Neural cell (in vitro differentiated cells): ENCODE data around the gene NECTIN1. TPM values are rescaled to one million over a fixed set of nuclear protein-coding genes. Genes with fewer than 3 reads are reported as not detected.

ENCODE experiments used
- H2AFZ ChIP-seq: fragments of 200-600, 300-800 bp; sonication (generic), shearing (Covaris generic); 2 replicates; pipeline ENCODE4 v1.6.0; 2014; ENCODE audit warnings: low read depth, mild to moderate bottlenecking, antibody characterized with exemption, low read length, moderate library complexity
- H3F3A ChIP-seq: fragments of 200-600 bp; shearing (Covaris generic); 2 replicates; pipeline ENCODE4 v1.6.1; 2016; ENCODE audit warnings: mild to moderate bottlenecking, moderate library complexity, mixed read lengths, antibody characterized with exemption, low read length; ENCODE audit not compliant: insufficient read depth, poor library complexity, severe bottlenecking
- H3K27ac ChIP-seq: fragments of 200-600, 300-800 bp; sonication (generic), shearing (Covaris generic); 2 replicates; pipeline ENCODE4 v1.5.1; 2014; ENCODE audit warnings: mild to moderate bottlenecking, low read length, moderate library complexity
- H3K27me3 ChIP-seq: fragments of 300-800, 200-600 bp; sonication (generic), shearing (Covaris generic); 2 replicates; pipeline ENCODE4 v1.6.0; 2014; ENCODE audit warnings: mild to moderate bottlenecking, low read depth, low read length, moderate library complexity; ENCODE audit not compliant: insufficient read depth
- H3K36me3 ChIP-seq: fragments of 300-800, 200-600 bp; sonication (generic), shearing (Covaris generic); 2 replicates; pipeline ENCODE4 v1.5.1; 2014; ENCODE audit warnings: mild to moderate bottlenecking, antibody characterized with exemption, low read length, moderate library complexity; ENCODE audit not compliant: insufficient read depth
- H3K4me2 ChIP-seq: fragments of 300-800, 200-600 bp; sonication (generic), shearing (Covaris generic); 2 replicates; pipeline ENCODE4 v1.6.0; 2014; ENCODE audit warnings: mild to moderate bottlenecking, low read length
- H3K4me3 ChIP-seq: fragments of 300-800, 200-600 bp; sonication (generic), shearing (Covaris generic); 2 replicates; pipeline ENCODE4 v1.5.1; 2014; ENCODE audit warnings: mild to moderate bottlenecking, low read length, moderate library complexity
- H3K79me2 ChIP-seq: fragments of 200-600 bp; shearing (Covaris generic); replicated peaks from 2 replicates; pipeline ENCODE4 v1.6.0; 2014; ENCODE audit warnings: mild to moderate bottlenecking, low read length, moderate library complexity; ENCODE audit not compliant: insufficient read depth
- H3K9ac ChIP-seq: fragments of 300-800, 200-600 bp; sonication (generic), shearing (Covaris generic); 2 replicates; pipeline ENCODE4 v1.6.1; 2016; ENCODE audit warnings: mild to moderate bottlenecking, low read length, mixed read lengths
- H3K9me2 ChIP-seq: fragments of 200-600 bp; shearing (Covaris generic); 2 replicates; pipeline ENCODE4 v1.6.1; 2016; ENCODE audit warnings: mild to moderate bottlenecking, low read length, mixed read lengths; ENCODE audit not compliant: insufficient read depth
- H3K9me3 ChIP-seq: fragments of 200-600, 300-800 bp; sonication (generic), shearing (Covaris generic); 2 replicates; pipeline ENCODE4 v1.6.1; 2016; ENCODE audit warnings: mild to moderate bottlenecking, mixed run types, low read length, moderate library complexity, mixed read lengths
- H4K20me1 ChIP-seq: fragments of 200-600 bp; shearing (Covaris generic); 2 replicates; pipeline ENCODE4 v1.6.1; 2016; ENCODE audit warnings: mild to moderate bottlenecking, mixed run types; ENCODE audit not compliant: insufficient read depth
- EP300 ChIP-seq: fragments of 450-650 bp; conservative IDR thresholded peaks from 2 replicates; pipeline ENCODE4 v1.6.1; 2014; ENCODE audit warnings: antibody characterized with exemption, mild to moderate bottlenecking, moderate library complexity; ENCODE audit not compliant: poor library complexity, severe bottlenecking
- EZH2 ChIP-seq: fragments of 200-600, 300-800 bp; shearing (Covaris generic), sonication (generic); IDR thresholded peaks from 2 replicates; pipeline ENCODE4 v1.6.1; 2014; ENCODE audit warnings: antibody characterized with exemption, low read length, borderline replicate concordance, mild to moderate bottlenecking; ENCODE audit not compliant: insufficient read depth, poor library complexity, severe bottlenecking
- MXI1 ChIP-seq: fragments of 450-650 bp; conservative IDR thresholded peaks from 2 replicates; pipeline ENCODE4 v1.6.1; 2014; ENCODE audit warnings: antibody characterized with exemption, mild to moderate bottlenecking; ENCODE audit not compliant: poor library complexity, severe bottlenecking
- POLR2AphosphoS5 ChIP-seq: IDR thresholded peaks from 2 replicates; pipeline ENCODE4 v1.6.1; 2012
- RAD21 ChIP-seq: fragments of 450-650 bp; conservative IDR thresholded peaks from 2 replicates; pipeline ENCODE4 v1.6.1; 2014; ENCODE audit warnings: antibody characterized with exemption, mild to moderate bottlenecking, moderate library complexity
- SMC3 ChIP-seq: fragments of 450-650 bp; conservative IDR thresholded peaks from 2 replicates; pipeline ENCODE4 v1.6.1; 2014; ENCODE audit warnings: antibody characterized with exemption, mild to moderate bottlenecking, moderate library complexity; ENCODE audit not compliant: poor library complexity
- TAF1 ChIP-seq: IDR thresholded peaks from 2 replicates; pipeline ENCODE4 v1.6.1; 2012; ENCODE audit warnings: low read depth
- polyA plus RNA-seq: library from polyadenylated mRNA; depleted of rRNA; stranded (reverse); fragments of >200 nt; gene quantifications from 2 replicates; pipeline ENCODE4 v1.2.3, GENCODE V29; 2014
- TF ChIP-seq, protein P1 (sequence below): fragments of 450-650 bp; IDR thresholded peaks from 2 replicates; pipeline ENCODE4 v1.5.1; 2014; ENCODE audit warnings: antibody characterized with exemption, mild to moderate bottlenecking, moderate library complexity; ENCODE audit not compliant: poor library complexity, severe bottlenecking
- TF ChIP-seq, protein P2 (sequence below): IDR thresholded peaks from 2 replicates; pipeline ENCODE4 v1.6.1; 2012; ENCODE audit warnings: borderline replicate concordance

The NECTIN1 gene
- polyA plus RNA-seq, 1 donor from 2014 or later, result 5.6 TPM

DNA sequence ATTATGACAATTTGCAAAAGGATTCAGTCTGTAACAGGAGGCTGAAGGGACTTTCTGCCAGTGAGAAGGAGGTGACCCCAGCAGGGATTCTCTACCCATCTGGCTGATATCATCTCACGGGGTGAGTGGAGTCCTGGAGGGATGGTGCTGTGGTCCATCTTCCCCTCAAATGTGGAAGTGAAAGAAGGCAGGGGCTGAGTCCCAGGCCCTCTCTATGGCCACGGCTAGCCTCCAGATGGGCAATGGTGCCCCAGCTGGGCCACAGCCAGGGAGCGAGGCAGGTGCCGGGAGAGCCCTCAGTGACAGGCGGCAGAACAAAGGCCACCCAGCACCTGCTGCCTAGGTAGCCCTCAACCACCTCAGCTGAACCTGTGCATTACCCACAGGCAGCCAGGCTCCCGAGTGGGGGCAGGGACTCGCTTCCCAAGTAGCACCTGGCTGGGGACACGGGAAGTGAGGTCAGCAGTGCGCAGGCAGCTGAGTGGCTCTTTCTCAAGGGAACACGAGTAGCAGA, 6.7 kb downstream of the NECTIN1 start:
- TF ChIP-seq, protein P1, sequence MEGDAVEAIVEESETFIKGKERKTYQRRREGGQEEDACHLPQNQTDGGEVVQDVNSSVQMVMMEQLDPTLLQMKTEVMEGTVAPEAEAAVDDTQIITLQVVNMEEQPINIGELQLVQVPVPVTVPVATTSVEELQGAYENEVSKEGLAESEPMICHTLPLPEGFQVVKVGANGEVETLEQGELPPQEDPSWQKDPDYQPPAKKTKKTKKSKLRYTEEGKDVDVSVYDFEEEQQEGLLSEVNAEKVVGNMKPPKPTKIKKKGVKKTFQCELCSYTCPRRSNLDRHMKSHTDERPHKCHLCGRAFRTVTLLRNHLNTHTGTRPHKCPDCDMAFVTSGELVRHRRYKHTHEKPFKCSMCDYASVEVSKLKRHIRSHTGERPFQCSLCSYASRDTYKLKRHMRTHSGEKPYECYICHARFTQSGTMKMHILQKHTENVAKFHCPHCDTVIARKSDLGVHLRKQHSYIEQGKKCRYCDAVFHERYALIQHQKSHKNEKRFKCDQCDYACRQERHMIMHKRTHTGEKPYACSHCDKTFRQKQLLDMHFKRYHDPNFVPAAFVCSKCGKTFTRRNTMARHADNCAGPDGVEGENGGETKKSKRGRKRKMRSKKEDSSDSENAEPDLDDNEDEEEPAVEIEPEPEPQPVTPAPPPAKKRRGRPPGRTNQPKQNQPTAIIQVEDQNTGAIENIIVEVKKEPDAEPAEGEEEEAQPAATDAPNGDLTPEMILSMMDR, result no peak
- TF ChIP-seq, protein P2, sequence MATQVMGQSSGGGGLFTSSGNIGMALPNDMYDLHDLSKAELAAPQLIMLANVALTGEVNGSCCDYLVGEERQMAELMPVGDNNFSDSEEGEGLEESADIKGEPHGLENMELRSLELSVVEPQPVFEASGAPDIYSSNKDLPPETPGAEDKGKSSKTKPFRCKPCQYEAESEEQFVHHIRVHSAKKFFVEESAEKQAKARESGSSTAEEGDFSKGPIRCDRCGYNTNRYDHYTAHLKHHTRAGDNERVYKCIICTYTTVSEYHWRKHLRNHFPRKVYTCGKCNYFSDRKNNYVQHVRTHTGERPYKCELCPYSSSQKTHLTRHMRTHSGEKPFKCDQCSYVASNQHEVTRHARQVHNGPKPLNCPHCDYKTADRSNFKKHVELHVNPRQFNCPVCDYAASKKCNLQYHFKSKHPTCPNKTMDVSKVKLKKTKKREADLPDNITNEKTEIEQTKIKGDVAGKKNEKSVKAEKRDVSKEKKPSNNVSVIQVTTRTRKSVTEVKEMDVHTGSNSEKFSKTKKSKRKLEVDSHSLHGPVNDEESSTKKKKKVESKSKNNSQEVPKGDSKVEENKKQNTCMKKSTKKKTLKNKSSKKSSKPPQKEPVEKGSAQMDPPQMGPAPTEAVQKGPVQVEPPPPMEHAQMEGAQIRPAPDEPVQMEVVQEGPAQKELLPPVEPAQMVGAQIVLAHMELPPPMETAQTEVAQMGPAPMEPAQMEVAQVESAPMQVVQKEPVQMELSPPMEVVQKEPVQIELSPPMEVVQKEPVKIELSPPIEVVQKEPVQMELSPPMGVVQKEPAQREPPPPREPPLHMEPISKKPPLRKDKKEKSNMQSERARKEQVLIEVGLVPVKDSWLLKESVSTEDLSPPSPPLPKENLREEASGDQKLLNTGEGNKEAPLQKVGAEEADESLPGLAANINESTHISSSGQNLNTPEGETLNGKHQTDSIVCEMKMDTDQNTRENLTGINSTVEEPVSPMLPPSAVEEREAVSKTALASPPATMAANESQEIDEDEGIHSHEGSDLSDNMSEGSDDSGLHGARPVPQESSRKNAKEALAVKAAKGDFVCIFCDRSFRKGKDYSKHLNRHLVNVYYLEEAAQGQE, result no peak
- no peak for TF ChIP-seq RAD21
- TF ChIP-seq POLR2AphosphoS5, result no peak
- TF ChIP-seq SMC3, result no peak
- TF ChIP-seq TAF1, result no peak
- no peak for TF ChIP-seq EP300
- no peak for TF ChIP-seq EZH2
- no peak for TF ChIP-seq MXI1
- H3K36me3 ChIP-seq, result no peaks in the 10 kb centered on the region
- no peaks in the 10 kb centered on the region for H4K20me1 ChIP-seq
- no peaks in the 10 kb centered on the region for H3K9me2 ChIP-seq
- no peak overlapping the region for H2AFZ ChIP-seq
- no peaks in the 10 kb centered on the region for H3K9me3 ChIP-seq
- H3K4me3 ChIP-seq, result no peak overlapping the region
- no peaks in the 10 kb centered on the region for H3K27me3 ChIP-seq
- no peak overlapping the region for H3K4me2 ChIP-seq
- H3K27ac ChIP-seq, result no peak overlapping the region
- H3K79me2 ChIP-seq, result peaks cover 61% of the 10 kb centered on the region
- H3K9ac ChIP-seq, result no peak overlapping the region
- no peaks in the 10 kb centered on the region for H3F3A ChIP-seq

DNA sequence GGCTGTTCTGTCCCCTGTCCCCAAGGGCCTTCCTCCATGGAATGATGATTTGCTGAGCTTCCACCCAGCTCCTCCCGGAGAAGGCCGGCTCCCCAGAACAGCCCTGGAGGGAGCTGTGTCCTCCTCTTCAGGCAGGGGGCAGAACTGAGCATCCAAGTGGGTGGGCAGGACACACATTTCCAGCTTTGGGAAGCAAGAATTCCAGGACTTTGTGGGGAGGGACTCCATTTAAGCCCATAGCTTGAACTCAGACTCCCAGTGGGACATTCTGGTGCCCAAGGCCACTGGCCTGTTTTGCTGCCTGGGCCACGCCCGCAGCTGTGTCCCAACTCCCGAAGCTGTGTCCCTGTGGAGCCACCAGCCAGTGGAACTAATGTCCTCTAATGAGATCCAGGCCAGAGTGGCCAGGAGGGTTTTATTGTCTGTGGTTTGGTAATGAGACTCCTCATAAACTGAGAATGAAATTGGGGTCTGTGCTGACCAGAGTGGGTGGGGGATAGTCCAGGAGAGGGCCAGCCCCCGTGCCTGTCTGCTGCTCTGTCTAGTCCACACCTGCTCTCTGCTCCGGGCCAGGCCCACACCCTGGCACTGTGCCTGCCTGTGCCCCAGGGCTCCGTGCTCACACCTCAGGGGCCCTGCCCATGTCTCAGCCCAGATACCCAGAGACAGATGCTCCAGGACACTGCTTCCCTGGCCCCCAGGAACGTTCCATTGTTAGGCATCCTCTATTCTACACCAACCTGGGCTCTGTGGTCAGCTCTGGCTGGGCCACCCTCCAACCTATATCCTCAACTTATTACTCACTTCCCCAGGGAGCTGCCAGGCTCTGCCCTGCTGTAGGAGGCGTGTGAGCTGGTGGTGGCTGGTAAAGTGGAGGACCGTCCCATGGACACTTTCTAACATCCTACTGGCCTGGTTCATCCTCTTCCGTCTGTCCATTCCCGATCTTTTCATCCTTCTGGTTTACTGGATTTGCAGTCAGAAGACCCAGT, 7.6 kb downstream of the NECTIN1 start:
- no peaks in the 10 kb centered on the region for H3K27me3 ChIP-seq
- no peak overlapping the region for H3K9ac ChIP-seq
- H3K9me2 ChIP-seq, result no peaks in the 10 kb centered on the region
- no peak overlapping the region for H2AFZ ChIP-seq
- H3K79me2 ChIP-seq, result peaks cover 55% of the 10 kb centered on the region
- no peak overlapping the region for H3K4me3 ChIP-seq
- no peaks in the 10 kb centered on the region for H4K20me1 ChIP-seq
- TF ChIP-seq, protein P1, result no peak
- TF ChIP-seq EP300 (no peak), POLR2AphosphoS5 (no peak), MXI1 (no peak), EZH2 (no peak)
- TF ChIP-seq, protein P2, result no peak
- H3K27ac ChIP-seq, result no peak overlapping the region
- H3K36me3 ChIP-seq, result no peaks in the 10 kb centered on the region
- H3K9me3 ChIP-seq, result no peaks in the 10 kb centered on the region
- H3K4me2 ChIP-seq, result no peak overlapping the region
- H3F3A ChIP-seq, result no peaks in the 10 kb centered on the region
